ENCODE data around the gene UFD1. TPM values are rescaled to one million over a fixed set of nuclear protein-coding genes. Genes with fewer than 3 reads are reported as not detected.

The UFD1 gene
- polyA plus RNA-seq, 3 donors = 57.0 to 82.5 (median 68.5) TPM

DNA sequence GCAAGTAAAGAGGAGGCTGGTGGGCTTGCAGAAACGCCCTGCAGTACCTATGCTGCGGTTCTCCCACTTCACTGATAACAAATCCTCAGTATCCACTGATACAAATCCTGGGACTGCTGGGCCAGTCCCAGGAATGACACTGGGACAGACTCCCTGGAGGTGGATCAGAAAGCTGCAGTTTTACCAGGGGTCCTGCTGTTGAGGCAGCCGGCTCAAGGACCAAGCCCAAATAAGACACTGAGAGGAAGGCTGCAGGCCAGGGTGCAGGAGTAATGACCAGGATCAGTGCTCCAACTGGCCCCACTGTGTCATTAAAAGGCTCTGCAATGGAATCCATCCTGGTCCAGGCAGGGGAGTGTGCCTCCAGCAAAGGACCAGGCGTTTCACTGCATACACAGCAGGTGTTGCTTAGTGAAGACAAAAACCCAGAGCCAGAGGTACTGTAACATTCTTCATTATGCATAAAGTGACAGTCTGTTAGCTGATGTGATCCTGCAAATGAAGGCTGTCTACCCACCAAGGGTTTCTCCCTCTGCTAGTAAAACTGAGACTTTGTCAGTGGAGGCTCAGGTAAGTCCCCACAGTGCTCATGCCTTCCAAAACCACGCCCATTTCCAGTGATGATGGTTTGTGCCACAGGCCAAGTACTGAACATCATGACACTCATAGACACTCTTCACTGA lies 30.1 kb downstream of the UFD1 start:
- H3K4me3 ChIP-seq (replicated peaks in 1 of 3; ENCODE audit: low read depth in 2 of 3, low read length in 3 of 3) = no peak overlapping the region
- H3K9me3 Mint-ChIP-seq = peaks cover 0 to 1% (median 0%) of the 10 kb centered on the region in 7 donors
- TF ChIP-seq, protein P1, sequence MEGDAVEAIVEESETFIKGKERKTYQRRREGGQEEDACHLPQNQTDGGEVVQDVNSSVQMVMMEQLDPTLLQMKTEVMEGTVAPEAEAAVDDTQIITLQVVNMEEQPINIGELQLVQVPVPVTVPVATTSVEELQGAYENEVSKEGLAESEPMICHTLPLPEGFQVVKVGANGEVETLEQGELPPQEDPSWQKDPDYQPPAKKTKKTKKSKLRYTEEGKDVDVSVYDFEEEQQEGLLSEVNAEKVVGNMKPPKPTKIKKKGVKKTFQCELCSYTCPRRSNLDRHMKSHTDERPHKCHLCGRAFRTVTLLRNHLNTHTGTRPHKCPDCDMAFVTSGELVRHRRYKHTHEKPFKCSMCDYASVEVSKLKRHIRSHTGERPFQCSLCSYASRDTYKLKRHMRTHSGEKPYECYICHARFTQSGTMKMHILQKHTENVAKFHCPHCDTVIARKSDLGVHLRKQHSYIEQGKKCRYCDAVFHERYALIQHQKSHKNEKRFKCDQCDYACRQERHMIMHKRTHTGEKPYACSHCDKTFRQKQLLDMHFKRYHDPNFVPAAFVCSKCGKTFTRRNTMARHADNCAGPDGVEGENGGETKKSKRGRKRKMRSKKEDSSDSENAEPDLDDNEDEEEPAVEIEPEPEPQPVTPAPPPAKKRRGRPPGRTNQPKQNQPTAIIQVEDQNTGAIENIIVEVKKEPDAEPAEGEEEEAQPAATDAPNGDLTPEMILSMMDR (IDR thresholded peaks at IDR 0.05) = no peak

DNA sequence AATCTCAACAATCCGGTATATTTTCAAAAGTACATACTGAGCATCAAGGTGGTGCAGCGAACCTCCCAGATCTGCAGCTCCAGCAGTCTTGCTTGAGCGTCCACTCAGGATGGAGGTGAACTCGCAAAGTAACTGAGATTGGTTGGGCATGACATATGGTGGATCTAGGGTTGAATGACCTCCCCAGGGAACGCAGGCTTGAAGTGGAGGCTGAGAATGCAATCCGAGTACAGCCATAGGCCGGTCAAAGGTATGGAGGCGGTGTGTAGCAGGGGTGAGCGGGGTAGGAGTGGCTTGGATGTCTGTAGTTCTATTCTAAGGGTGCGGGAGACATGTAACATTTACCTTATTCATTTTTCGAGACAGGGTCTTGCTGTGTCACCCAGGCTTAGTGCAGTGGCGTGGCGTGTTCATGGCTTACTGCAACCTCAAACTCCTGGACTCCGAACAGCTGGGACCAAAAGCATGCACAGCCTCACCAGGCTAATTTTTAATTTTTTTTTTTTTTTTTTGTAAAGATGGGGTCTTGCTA lies 30.9 kb downstream of the UFD1 start:
- H3K27me3 ChIP-seq (ENCODE audit: control insufficient read depth in 2 of 2, insufficient read depth in 2 of 2, low read length in 2 of 2) = no peaks in the 10 kb centered on the region
- peak overlapping the region; percentile 93 for H3K9ac ChIP-seq (ENCODE audit: insufficient read depth, low read length, poor library complexity, severe bottlenecking)
- Mint-ChIP-seq H3K4me1 (peaks cover 25% of the 10 kb centered on the region), H3K9me3 (peaks cover 0 to 1% (median 0%) of the 10 kb centered on the region in 7 donors), H3K36me3 (peaks cover 44 to 50% of the 10 kb centered on the region in 2 donors), H3K27ac (peak overlapping the region; percentile 80 to 96 (median 94)), H3K27me3 (ENCODE audit: low read depth in 3 of 3) (no peaks in the 10 kb centered on the region), H3K4me3 (peak overlapping the region; percentile 91 to 96)
- intact Hi-C loops (cut with micrococcal nuclease) = no loop called here
- H3K4me1 ChIP-seq (ENCODE audit: control insufficient read depth in 1 of 2, insufficient read depth in 2 of 2, low read length in 2 of 2) = peaks cover 16 to 26% of the 10 kb centered on the region in 2 donors
- peaks cover 23% of the 10 kb centered on the region for H4K20me1 ChIP-seq (ENCODE audit: insufficient read depth, low read length)
- H3K9me3 ChIP-seq (replicated peaks in 1 of 2; ENCODE audit: control insufficient read depth in 1 of 2, insufficient read depth in 1 of 2, low read length in 2 of 2) = no peaks in the 10 kb centered on the region
- H2AFZ ChIP-seq (ENCODE audit: insufficient read depth, low read depth, low read length, poor library complexity, severe bottlenecking) = peak overlapping the region; percentile 97
- peak overlapping the region; percentile 84 for H3K4me2 ChIP-seq (replicated peaks; ENCODE audit: extremely low read depth, low read length, poor library complexity, severe bottlenecking)
- H3K4me3 ChIP-seq (replicated peaks in 1 of 3; ENCODE audit: low read depth in 2 of 3, low read length in 3 of 3) = peak overlapping the region; percentile 54 to 82 (median 69)
- peaks cover 45% of the 10 kb centered on the region for H3K79me2 ChIP-seq (ENCODE audit: insufficient read depth, low read length)
- peak overlapping the region; percentile 58 to 87 for H3K27ac ChIP-seq (ENCODE audit: low read depth in 1 of 2, low read length in 2 of 2)
- WGBS (ENCODE audit: insufficient coverage) = 23% methylated on average over 10 of the region's 14 CpGs
- peaks cover 32 to 49% of the 10 kb centered on the region in 2 donors for H3K36me3 ChIP-seq (replicated peaks in 1 of 2; ENCODE audit: control insufficient read depth in 1 of 2, insufficient read depth in 2 of 2, low read length in 2 of 2)
- TF ChIP-seq, protein P1 (IDR thresholded peaks at IDR 0.05) = no peak
- DNase-seq = peak in 1 of 3 donors; percentile 10

More for the DNA sequence above, 30.1 kb downstream of the UFD1 start:
- intact Hi-C loops (cut with micrococcal nuclease) = no loop called here
- Mint-ChIP-seq H3K4me1 (peaks cover 23% of the 10 kb centered on the region), H3K27ac (no peak overlapping the region), H3K4me3 (no peak overlapping the region), H3K27me3 (ENCODE audit: low read depth in 3 of 3) (no peaks in the 10 kb centered on the region), H3K36me3 (peaks cover 44 to 50% of the 10 kb centered on the region in 2 donors)
- no peak overlapping the region for H2AFZ ChIP-seq (ENCODE audit: insufficient read depth, low read depth, low read length, poor library complexity, severe bottlenecking)
- H3K27ac ChIP-seq (ENCODE audit: low read depth in 1 of 2, low read length in 2 of 2) = no peak overlapping the region
- peaks cover 16 to 26% of the 10 kb centered on the region in 2 donors for H3K4me1 ChIP-seq (ENCODE audit: control insufficient read depth in 1 of 2, insufficient read depth in 2 of 2, low read length in 2 of 2)
- H3K9me3 ChIP-seq (replicated peaks in 1 of 2; ENCODE audit: control insufficient read depth in 1 of 2, insufficient read depth in 1 of 2, low read length in 2 of 2) = no peaks in the 10 kb centered on the region
- no peak for DNase-seq
- peaks cover 38% of the 10 kb centered on the region for H3K79me2 ChIP-seq (ENCODE audit: insufficient read depth, low read length)
- H3K9ac ChIP-seq (ENCODE audit: insufficient read depth, low read length, poor library complexity, severe bottlenecking) = no peak overlapping the region
- H3K27me3 ChIP-seq (ENCODE audit: control insufficient read depth in 2 of 2, insufficient read depth in 2 of 2, low read length in 2 of 2) = no peaks in the 10 kb centered on the region
- H4K20me1 ChIP-seq (ENCODE audit: insufficient read depth, low read length) = peaks cover 18% of the 10 kb centered on the region
- H3K4me2 ChIP-seq (replicated peaks; ENCODE audit: extremely low read depth, low read length, poor library complexity, severe bottlenecking) = no peak overlapping the region
- peaks cover 32 to 49% of the 10 kb centered on the region in 2 donors for H3K36me3 ChIP-seq (replicated peaks in 1 of 2; ENCODE audit: control insufficient read depth in 1 of 2, insufficient read depth in 2 of 2, low read length in 2 of 2)
- 94% methylated on average over 3 of the region's 5 CpGs for WGBS (ENCODE audit: insufficient coverage)

All from CD14-positive monocyte (primary cell).